ENCODE data around the gene MAT1A.
"Not testable (repeated sequence)": the region's sequence is repeated elsewhere in the genome, so short reads cannot be mapped to it uniquely, and the experiment has no call there.

DNA sequence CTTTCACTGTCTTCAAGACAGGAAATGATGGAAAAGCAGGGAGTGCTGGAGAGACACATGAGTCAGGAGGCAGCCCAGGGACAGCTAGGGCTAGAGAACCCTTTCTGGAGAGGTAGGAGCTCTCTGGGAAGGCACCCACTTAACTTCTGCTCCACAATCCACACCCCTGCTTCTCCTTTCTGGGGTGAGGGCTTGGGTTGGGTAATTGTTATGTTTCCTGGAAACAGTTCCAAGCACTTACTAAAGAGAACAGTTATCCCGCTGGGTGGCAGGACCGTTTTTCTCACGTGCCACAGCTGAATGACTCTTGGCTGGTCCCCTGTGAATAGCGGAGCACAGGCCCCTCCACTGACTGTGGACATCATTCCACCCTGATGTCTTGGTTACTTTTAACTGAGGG is 39.6 kb downstream of the MAT1A start:
- TF ChIP-seq, protein P1, sequence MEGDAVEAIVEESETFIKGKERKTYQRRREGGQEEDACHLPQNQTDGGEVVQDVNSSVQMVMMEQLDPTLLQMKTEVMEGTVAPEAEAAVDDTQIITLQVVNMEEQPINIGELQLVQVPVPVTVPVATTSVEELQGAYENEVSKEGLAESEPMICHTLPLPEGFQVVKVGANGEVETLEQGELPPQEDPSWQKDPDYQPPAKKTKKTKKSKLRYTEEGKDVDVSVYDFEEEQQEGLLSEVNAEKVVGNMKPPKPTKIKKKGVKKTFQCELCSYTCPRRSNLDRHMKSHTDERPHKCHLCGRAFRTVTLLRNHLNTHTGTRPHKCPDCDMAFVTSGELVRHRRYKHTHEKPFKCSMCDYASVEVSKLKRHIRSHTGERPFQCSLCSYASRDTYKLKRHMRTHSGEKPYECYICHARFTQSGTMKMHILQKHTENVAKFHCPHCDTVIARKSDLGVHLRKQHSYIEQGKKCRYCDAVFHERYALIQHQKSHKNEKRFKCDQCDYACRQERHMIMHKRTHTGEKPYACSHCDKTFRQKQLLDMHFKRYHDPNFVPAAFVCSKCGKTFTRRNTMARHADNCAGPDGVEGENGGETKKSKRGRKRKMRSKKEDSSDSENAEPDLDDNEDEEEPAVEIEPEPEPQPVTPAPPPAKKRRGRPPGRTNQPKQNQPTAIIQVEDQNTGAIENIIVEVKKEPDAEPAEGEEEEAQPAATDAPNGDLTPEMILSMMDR (CRISPR knock-in tag; IDR thresholded peaks at IDR 0.05), result not testable (repeated sequence)
- TF ChIP-seq ETV6 (CRISPR knock-in tag; conservative IDR thresholded peaks at IDR 0.05); HNF4G (IDR thresholded peaks at IDR 0.05; ENCODE audit: borderline replicate concordance, low read depth, low read length); HNF4G (CRISPR knock-in tag; IDR thresholded peaks at IDR 0.05; ENCODE audit: borderline replicate concordance, low read depth); ZBTB8A (CRISPR knock-in tag; IDR thresholded peaks at IDR 0.05; ENCODE audit: borderline replicate concordance, low read depth); ZNF747 (CRISPR knock-in tag; IDR thresholded peaks at IDR 0.05; ENCODE audit: borderline replicate concordance); ZNF672 (CRISPR knock-in tag; IDR thresholded peaks at IDR 0.05): not testable (repeated sequence)
- TF ChIP-seq, protein P2, sequence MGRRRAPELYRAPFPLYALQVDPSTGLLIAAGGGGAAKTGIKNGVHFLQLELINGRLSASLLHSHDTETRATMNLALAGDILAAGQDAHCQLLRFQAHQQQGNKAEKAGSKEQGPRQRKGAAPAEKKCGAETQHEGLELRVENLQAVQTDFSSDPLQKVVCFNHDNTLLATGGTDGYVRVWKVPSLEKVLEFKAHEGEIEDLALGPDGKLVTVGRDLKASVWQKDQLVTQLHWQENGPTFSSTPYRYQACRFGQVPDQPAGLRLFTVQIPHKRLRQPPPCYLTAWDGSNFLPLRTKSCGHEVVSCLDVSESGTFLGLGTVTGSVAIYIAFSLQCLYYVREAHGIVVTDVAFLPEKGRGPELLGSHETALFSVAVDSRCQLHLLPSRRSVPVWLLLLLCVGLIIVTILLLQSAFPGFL (CRISPR knock-in tag; IDR thresholded peaks at IDR 0.05), result not testable (repeated sequence)
- TF ChIP-seq, protein P3, sequence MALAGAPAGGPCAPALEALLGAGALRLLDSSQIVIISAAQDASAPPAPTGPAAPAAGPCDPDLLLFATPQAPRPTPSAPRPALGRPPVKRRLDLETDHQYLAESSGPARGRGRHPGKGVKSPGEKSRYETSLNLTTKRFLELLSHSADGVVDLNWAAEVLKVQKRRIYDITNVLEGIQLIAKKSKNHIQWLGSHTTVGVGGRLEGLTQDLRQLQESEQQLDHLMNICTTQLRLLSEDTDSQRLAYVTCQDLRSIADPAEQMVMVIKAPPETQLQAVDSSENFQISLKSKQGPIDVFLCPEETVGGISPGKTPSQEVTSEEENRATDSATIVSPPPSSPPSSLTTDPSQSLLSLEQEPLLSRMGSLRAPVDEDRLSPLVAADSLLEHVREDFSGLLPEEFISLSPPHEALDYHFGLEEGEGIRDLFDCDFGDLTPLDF (CRISPR knock-in tag; IDR thresholded peaks at IDR 0.05), result not testable (repeated sequence)

Measured in HepG2 (cell line).